Chondrocyte (in vitro differentiated cells): ENCODE measurements around the gene GZF1. TPM values are rescaled to one million over a fixed set of nuclear protein-coding genes. Genes with fewer than 3 reads are reported as not detected.

ENCODE experiments used
- DNase-seq: peaks from one replicate; pipeline ENCODE4 v3.0.0; 2021; ENCODE audit warnings: mixed read lengths, low spot score
- H3K27ac Mint-ChIP-seq: one replicate; pipeline ENCODE4 v1.8.0; 2021; ENCODE audit warnings: mild to moderate bottlenecking, moderate library complexity, mixed read lengths; ENCODE audit not compliant: unreplicated experiment
- H3K27me3 Mint-ChIP-seq: 2 replicates; pipeline ENCODE4 v1.8.0; 2021; ENCODE audit warnings: low read depth, mixed read lengths
- H3K36me3 Mint-ChIP-seq: 2 replicates; pipeline ENCODE4 v1.8.0; 2021; ENCODE audit warnings: low read depth, mixed read lengths
- H3K4me1 Mint-ChIP-seq: 2 replicates; pipeline ENCODE4 v1.8.0; 2021; ENCODE audit warnings: low read depth, mild to moderate bottlenecking, mixed read lengths
- H3K4me3 Mint-ChIP-seq: one replicate; pipeline ENCODE4 v1.8.0; 2021; ENCODE audit warnings: mild to moderate bottlenecking, moderate library complexity, mixed read lengths; ENCODE audit not compliant: unreplicated experiment
- H3K9me3 Mint-ChIP-seq: 2 replicates; pipeline ENCODE4 v1.8.0; 2021; ENCODE audit warnings: low read depth, mixed read lengths
- CTCF ChIP-seq: fragments of 200-600 bp; sonication (generic); IDR thresholded peaks from 2 replicates; pipeline ENCODE4 v1.5.0; 2021; ENCODE audit warnings: antibody characterized with exemption, mild to moderate bottlenecking, moderate library complexity
- total RNA-seq: library from RNA; stranded (reverse); gene quantifications from 3 replicates; pipeline ENCODE4 v1.2.1, GENCODE V29; 2021

Gene GZF1
- total RNA-seq, 1 donor from 2014 or later = 11.4 TPM

GRCh38 chr20:23375827-23376226 is 13.8 kb downstream of the GZF1 start:
- no peak for DNase-seq
- no peak for TF ChIP-seq CTCF
- Mint-ChIP-seq H3K27me3 (no peaks in the 10 kb centered on the region), H3K27ac (no peak overlapping the region), H3K36me3 (peaks cover 34% of the 10 kb centered on the region), H3K9me3 (no peaks in the 10 kb centered on the region), H3K4me1 (no peaks in the 10 kb centered on the region), H3K4me3 (no peak overlapping the region)

GRCh38 chr20:23379772-23380171 is 17.8 kb downstream of the GZF1 start:
- H3K9me3 Mint-ChIP-seq = peaks cover 4% of the 10 kb centered on the region
- H3K4me3 Mint-ChIP-seq = no peak overlapping the region
- no peak overlapping the region for H3K27ac Mint-ChIP-seq
- TF ChIP-seq CTCF = no peak
- no peaks in the 10 kb centered on the region for H3K4me1 Mint-ChIP-seq
- peaks cover 39% of the 10 kb centered on the region for H3K36me3 Mint-ChIP-seq
- no peaks in the 10 kb centered on the region for H3K27me3 Mint-ChIP-seq
- no peak for DNase-seq

GRCh38 chr20:23381876-23382275 is 19.9 kb downstream of the GZF1 start:
- DNase-seq = no peak
- Mint-ChIP-seq H3K36me3 (peaks cover 30% of the 10 kb centered on the region), H3K4me1 (no peaks in the 10 kb centered on the region), H3K27ac (no peak overlapping the region), H3K27me3 (no peaks in the 10 kb centered on the region), H3K9me3 (peaks cover 6% of the 10 kb centered on the region), H3K4me3 (no peak overlapping the region)
- no peak for TF ChIP-seq CTCF

- Mint-ChIP-seq H3K9me3 (peaks cover 11% of the 10 kb centered on the region), H3K36me3 (peaks cover 41% of the 10 kb centered on the region), H3K27me3 (no peaks in the 10 kb centered on the region), H3K27ac (no peak overlapping the region), H3K4me1 (no peaks in the 10 kb centered on the region), H3K4me3 (no peak overlapping the region)
- TF ChIP-seq CTCF = no peak
- no peak for DNase-seq
Observed at GRCh38 chr20:23386304-23387117, 24.5 kb downstream of the GZF1 start.

- no peak for DNase-seq
- H3K27ac Mint-ChIP-seq = no peak overlapping the region
- no peaks in the 10 kb centered on the region for H3K4me1 Mint-ChIP-seq
- peaks cover 42% of the 10 kb centered on the region for H3K36me3 Mint-ChIP-seq
- H3K27me3 Mint-ChIP-seq = no peaks in the 10 kb centered on the region
- peaks cover 11% of the 10 kb centered on the region for H3K9me3 Mint-ChIP-seq
- no peak overlapping the region for H3K4me3 Mint-ChIP-seq
- TF ChIP-seq CTCF = no peak
Observed at GRCh38 chr20:23387118-23387443, 25.1 kb downstream of the GZF1 start.
